SK-N-SH (cell line): ENCODE results near the gene DIMT1. TPM values are rescaled to one million over a fixed set of nuclear protein-coding genes. Genes with fewer than 3 reads are reported as not detected.

Experiments
- CTCF ChIA-PET: fragments of 300-600, 350-600 bp; formaldehyde crosslinking; extraction: SDS; loops from one replicate; lab custom pipeline; 2021; lab: Yijun Ruan, JAX
- POLR2A ChIA-PET: fragments of 350-600 bp; sonication (Branson Sonifier 250); formaldehyde crosslinking; extraction: SDS; loops from one replicate; lab custom pipeline; 2020; ENCODE audit warnings: antibody characterized with exemption, inconsistent platforms; lab: Yijun Ruan, JAX
- DNase-seq: peaks from one replicate; pipeline ENCODE4 v3.0.0; 2012
- H2AFZ ChIP-seq: fragments of 200-600 bp; sonication (generic); 2 replicates; pipeline ENCODE4 v1.8.1; 2016; ENCODE audit warnings: antibody characterized with exemption, mild to moderate bottlenecking, low read depth
- H3F3A ChIP-seq: fragments of 200-600 bp; sonication (generic); replicated peaks from 2 replicates; pipeline ENCODE3; 2016; ENCODE audit warnings: antibody characterized with exemption, mild to moderate bottlenecking; ENCODE audit not compliant: insufficient read depth
- H3K27ac ChIP-seq, 2 experiments: fragments of 200-500 bp in 1 of 2; fragments of 200-600 bp in 1 of 2; sonication (Bioruptor generic) in 1 of 2; sonication (generic), shearing (Covaris generic) in 1 of 2; 2 replicates each; pipeline versions ENCODE4 v1.5.1 to v1.6.1; 2014 to 2016; ENCODE audit warnings: low read depth in 2 of 2, inconsistent platforms in 1 of 2, low read length in 1 of 2, mild to moderate bottlenecking in 1 of 2, mixed read lengths in 1 of 2
- H3K27me3 ChIP-seq: fragments of 200-600 bp; sonication (generic), shearing (Covaris generic); 2 replicates; pipeline ENCODE4 v1.6.1; 2016; ENCODE audit warnings: mixed run types; ENCODE audit not compliant: insufficient read depth
- H3K36me3 ChIP-seq, 2 experiments: fragments of 200-500 bp in 1 of 2; fragments of 200-600 bp in 1 of 2; sonication (Bioruptor generic) in 1 of 2; sonication (generic) in 1 of 2; replicated peaks in 1 of 2; 2 replicates each; pipeline versions ENCODE3 to v1.5.1; 2014 to 2016; ENCODE audit warnings: low read length in 1 of 2, mild to moderate bottlenecking in 1 of 2; ENCODE audit not compliant: insufficient read depth in 2 of 2, control insufficient read depth in 1 of 2
- H3K4me1 ChIP-seq, 2 experiments: fragments of 200-500 bp in 1 of 2; fragments of 200-600 bp in 1 of 2; sonication (Bioruptor generic) in 1 of 2; sonication (generic), shearing (Covaris generic) in 1 of 2; 2 replicates each; pipeline versions ENCODE4 v1.5.1 to v1.6.1; 2014 to 2016; ENCODE audit warnings: low read depth in 1 of 2, low read length in 1 of 2, mixed run types in 1 of 2; ENCODE audit not compliant: insufficient read depth in 2 of 2, control insufficient read depth in 1 of 2
- H3K4me2 ChIP-seq: fragments of 200-600 bp; sonication (generic), shearing (Covaris generic); 2 replicates; pipeline ENCODE4 v1.6.1; 2017; ENCODE audit warnings: mixed run types
- H3K4me3 ChIP-seq, 2 experiments: fragments of 200-500 bp in 1 of 2; fragments of 200-600 bp in 1 of 2; sonication (Bioruptor generic) in 1 of 2; sonication (generic), shearing (Covaris generic) in 1 of 2; 2 replicates each; pipeline versions ENCODE4 v1.5.1 to v1.8.1; 2014 to 2016; ENCODE audit warnings: low read depth in 2 of 2, inconsistent platforms in 1 of 2, low read length in 1 of 2, mild to moderate bottlenecking in 1 of 2, mixed read lengths in 1 of 2, moderate library complexity in 1 of 2
- H3K79me2 ChIP-seq: fragments of 200-600 bp; sonication (generic); 2 replicates; pipeline ENCODE4 v1.8.1; 2017; ENCODE audit warnings: mild to moderate bottlenecking; ENCODE audit not compliant: insufficient read depth
- H3K9ac ChIP-seq: fragments of 200-600 bp; sonication (generic); 2 replicates; pipeline ENCODE4 v1.6.1; 2017; ENCODE audit warnings: mixed run types
- H3K9me2 ChIP-seq: fragments of 200-600 bp; sonication (generic); 2 replicates; pipeline ENCODE4 v1.6.1; 2017; ENCODE audit warnings: mixed run types
- H3K9me3 ChIP-seq: fragments of 200-600 bp; sonication (generic); 2 replicates; pipeline ENCODE4 v1.6.1; 2017; ENCODE audit warnings: mixed run types, mild to moderate bottlenecking, moderate library complexity
- H4K20me1 ChIP-seq: fragments of 200-600 bp; sonication (generic); 2 replicates; pipeline ENCODE4 v1.6.1; 2017; ENCODE audit warnings: mild to moderate bottlenecking, mixed run types; ENCODE audit not compliant: insufficient read depth
- CHD2 ChIP-seq: fragments of 150-350 bp; IDR thresholded peaks from 2 replicates; pipeline ENCODE4 v1.6.1; 2018; ENCODE audit warnings: low read length; ENCODE audit not compliant: partially characterized antibody
- FOXJ3 ChIP-seq: sonication (generic); formaldehyde crosslinking; IDR thresholded peaks from 2 replicates; pipeline ENCODE4 v1.5.1; 2020; ENCODE audit warnings: mild to moderate bottlenecking, missing genetic modification reagents
- FOXM1 ChIP-seq: IDR thresholded peaks from 2 replicates; pipeline ENCODE4 v1.4.0; 2012; ENCODE audit warnings: low read depth, mild to moderate bottlenecking
- GABPA ChIP-seq: IDR thresholded peaks from 2 replicates; pipeline ENCODE4 v1.4.0; 2012; ENCODE audit warnings: low read depth, mild to moderate bottlenecking
- GATA2 ChIP-seq: sonication (generic); formaldehyde crosslinking; IDR thresholded peaks from 2 replicates; pipeline ENCODE4 v1.5.0; 2020; ENCODE audit warnings: mild to moderate bottlenecking, missing genetic modification reagents
- MXI1 ChIP-seq: IDR thresholded peaks from 2 replicates; pipeline ENCODE4 v1.6.1; 2012; ENCODE audit warnings: mild to moderate bottlenecking, low read depth, low read length, improper control_type of control experiment
- POLR2AphosphoS5 ChIP-seq: IDR thresholded peaks from 2 replicates; pipeline ENCODE4 v1.6.1; 2012; ENCODE audit warnings: low read depth, low read length
- RAD21 ChIP-seq: IDR thresholded peaks from 2 replicates; pipeline ENCODE4 v1.6.1; 2012; ENCODE audit warnings: mild to moderate bottlenecking, low read length
- RCOR1 ChIP-seq: fragments of 150-350 bp; IDR thresholded peaks from 2 replicates; pipeline ENCODE4 v1.6.1; 2017; ENCODE audit warnings: antibody characterized with exemption, low read length
- RXRA ChIP-seq: IDR thresholded peaks from 2 replicates; pipeline ENCODE4 v1.4.0; 2012; ENCODE audit warnings: low read depth, mild to moderate bottlenecking, borderline replicate concordance
- SIN3A ChIP-seq: IDR thresholded peaks from 2 replicates; pipeline ENCODE4 v1.6.1; 2012; ENCODE audit warnings: low read depth, mild to moderate bottlenecking, low read length, moderate library complexity, borderline replicate concordance
- TEAD4 ChIP-seq: IDR thresholded peaks from 2 replicates; pipeline ENCODE4 v1.4.0; 2012; ENCODE audit warnings: mild to moderate bottlenecking, borderline replicate concordance; ENCODE audit not compliant: insufficient read depth
- ZBTB33 ChIP-seq: IDR thresholded peaks from 2 replicates; pipeline ENCODE4 v1.4.0; 2012; ENCODE audit warnings: low read depth, borderline replicate concordance
- WGBS: methylation state at CpG from one replicate; pipeline ENCODE4 v1.1.6; 2017; ENCODE audit warnings: low lambda C conversion rate; 5-methylcytosine and 5-hydroxymethylcytosine counted together
- polyA plus RNA-seq, 3 experiments: library from polyadenylated mRNA; depleted of rRNA; stranded (reverse); fragments of >200 nt; gene quantifications; 2 replicates each; pipeline ENCODE4 v1.2.3, GENCODE V29; 2012
- TF ChIP-seq, protein P1 (sequence below): IDR thresholded peaks from 2 replicates; pipeline ENCODE4 v1.4.0; 2012; ENCODE audit warnings: low read depth
- TF ChIP-seq, protein P2 (sequence below): fragments of 150-350 bp; IDR thresholded peaks from 2 replicates; pipeline ENCODE4 v1.6.1; 2017; ENCODE audit warnings: antibody characterized with exemption, low read length, low read depth, borderline replicate concordance

Gene DIMT1
- polyA plus RNA-seq, 1 of the 3 experiments (the other 2 are of a cell fraction), result 29.5 TPM

GRCh38 chr5:62424763-62425162 is 21.1 kb upstream of the DIMT1 start:
- Histone ChIP-seq H3F3A (no peaks in the 10 kb centered on the region), H3K27me3 (no peaks in the 10 kb centered on the region), H3K79me2 (peaks cover 97% of the 10 kb centered on the region), H3K9me2 (no peaks in the 10 kb centered on the region), H3K4me2 (no peak overlapping the region), H3K27ac (no peak overlapping the region), H3K9me3 (no peaks in the 10 kb centered on the region), H4K20me1 (0 out of 2 replicates have a peak, but pooled peaks cover 8% of the 10 kb centered on the region), H3K9ac (no peak overlapping the region), H3K4me3 (no peak overlapping the region), H3K36me3 (no peaks in the 10 kb centered on the region), H3K4me1 (no peaks in the 10 kb centered on the region), H2AFZ (no peak overlapping the region)
- TF ChIP-seq FOXJ3 (CRISPR knock-in tag) (no peak), RXRA (no peak), RAD21 (no peak)
- 92% methylated on average over 1 of the region's 1 CpG for WGBS
- ChIA-PET POLR2A (no interaction called here), CTCF (interaction anchor here (0.7 to 1.2 kb wide), 3 partner anchors 17 to 36 kb away, joined by 3 to 5 read pairs (median 3); no protein-coding TSS in a partner anchor)
- DNase-seq, result no peak

DNA sequence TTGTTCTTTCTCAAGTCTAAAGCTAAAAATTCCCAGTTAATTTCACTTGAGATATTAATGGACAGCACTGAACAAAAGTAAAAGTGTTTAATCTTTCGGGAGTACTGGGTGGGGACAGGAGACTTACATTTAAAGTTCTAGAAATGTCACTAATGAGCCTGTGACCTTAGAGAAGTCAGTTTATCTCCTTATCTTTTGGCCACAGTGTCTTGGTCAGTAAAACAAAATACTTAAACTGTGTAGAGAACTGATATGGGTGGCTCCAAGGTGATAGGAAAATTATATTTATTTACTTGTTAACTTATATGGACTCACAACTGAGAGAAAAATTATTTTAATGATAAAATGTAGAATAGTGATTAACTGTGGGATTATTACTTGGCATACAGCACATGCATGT is 17.7 kb upstream of the DIMT1 start:
- no peaks in the 10 kb centered on the region for H3F3A ChIP-seq
- CTCF ChIA-PET, result interaction anchor here (0.8 to 1.0 kb wide), 2 partner anchors 17 to 39 kb away, joined by 3 read pairs; partner anchors contain the start of gene DIMT1
- no peaks in the 10 kb centered on the region for H3K4me1 ChIP-seq
- no peak overlapping the region for H3K4me2 ChIP-seq
- WGBS, result 87% methylated on average over 1 of the region's 1 CpG
- no peaks in the 10 kb centered on the region for H3K9me3 ChIP-seq
- POLR2A ChIA-PET, result interaction anchor here (0.6 kb wide), 1 partner anchor 25 kb away, joined by 4 read pairs; no protein-coding TSS in a partner anchor
- H3K79me2 ChIP-seq, result peaks cover 99% of the 10 kb centered on the region
- DNase-seq, result no peak
- no peak overlapping the region for H3K27ac ChIP-seq
- TF ChIP-seq RCOR1 (no peak), GABPA (no peak), TEAD4 (no peak), MXI1 (no peak)
- 0 out of 2 replicates have a peak, but pooled peaks cover 5% of the 10 kb centered on the region for H4K20me1 ChIP-seq
- no peaks in the 10 kb centered on the region for H3K9me2 ChIP-seq
- H3K36me3 ChIP-seq, result peaks cover 3 to 5% of the 10 kb centered on the region in 2 experiments
- H3K27me3 ChIP-seq, result no peaks in the 10 kb centered on the region
- H3K4me3 ChIP-seq, result no peak overlapping the region
- H2AFZ ChIP-seq, result no peak overlapping the region
- no peak overlapping the region for H3K9ac ChIP-seq

DNA sequence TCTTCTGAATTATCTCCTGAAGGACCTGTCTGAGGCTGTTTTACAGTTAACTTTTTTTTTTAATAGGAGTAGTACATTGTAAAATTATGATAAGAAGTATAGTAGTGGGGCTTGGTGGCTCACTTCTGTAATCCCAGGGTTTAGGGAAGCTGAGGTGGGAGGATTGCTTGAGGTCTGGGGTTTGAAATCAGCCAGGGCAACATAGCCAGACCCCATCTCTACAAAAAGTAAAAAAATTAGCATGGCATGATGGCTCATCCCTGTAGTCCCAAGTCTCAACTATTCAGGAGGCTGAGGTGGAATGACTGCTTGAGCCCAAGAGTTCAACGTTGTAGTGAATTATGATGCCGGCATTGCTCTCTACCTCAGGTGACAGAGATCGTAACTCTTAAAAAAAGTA is 15.9 kb upstream of the DIMT1 start:
- H3K4me2 ChIP-seq, result no peak overlapping the region
- H3K9me2 ChIP-seq, result no peaks in the 10 kb centered on the region
- H3K79me2 ChIP-seq, result peaks cover 100% of the 10 kb centered on the region
- 0 out of 2 replicates have a peak, but pooled peaks cover 5% of the 10 kb centered on the region for H4K20me1 ChIP-seq
- H3K27ac ChIP-seq, result no peak overlapping the region
- H3K4me1 ChIP-seq, result no peaks in the 10 kb centered on the region
- ChIA-PET POLR2A (no interaction called here), CTCF (no interaction called here)
- no peaks in the 10 kb centered on the region for H3F3A ChIP-seq
- H2AFZ ChIP-seq, result no peak overlapping the region
- H3K9me3 ChIP-seq, result no peaks in the 10 kb centered on the region
- no peaks in the 10 kb centered on the region for H3K27me3 ChIP-seq
- H3K9ac ChIP-seq, result no peak overlapping the region
- TF ChIP-seq MXI1, result no peak
- no peak for TF ChIP-seq RCOR1
- TF ChIP-seq GATA2 (CRISPR knock-in tag), result no peak
- no peak for TF ChIP-seq CHD2
- TF ChIP-seq, protein P1, sequence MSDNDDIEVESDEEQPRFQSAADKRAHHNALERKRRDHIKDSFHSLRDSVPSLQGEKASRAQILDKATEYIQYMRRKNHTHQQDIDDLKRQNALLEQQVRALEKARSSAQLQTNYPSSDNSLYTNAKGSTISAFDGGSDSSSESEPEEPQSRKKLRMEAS, result no peak
- TF ChIP-seq FOXM1, result no peak
- TF ChIP-seq ZBTB33, result no peak
- TF ChIP-seq, protein P2, sequence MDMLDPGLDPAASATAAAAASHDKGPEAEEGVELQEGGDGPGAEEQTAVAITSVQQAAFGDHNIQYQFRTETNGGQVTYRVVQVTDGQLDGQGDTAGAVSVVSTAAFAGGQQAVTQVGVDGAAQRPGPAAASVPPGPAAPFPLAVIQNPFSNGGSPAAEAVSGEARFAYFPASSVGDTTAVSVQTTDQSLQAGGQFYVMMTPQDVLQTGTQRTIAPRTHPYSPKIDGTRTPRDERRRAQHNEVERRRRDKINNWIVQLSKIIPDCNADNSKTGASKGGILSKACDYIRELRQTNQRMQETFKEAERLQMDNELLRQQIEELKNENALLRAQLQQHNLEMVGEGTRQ, result no peak
- no peak for TF ChIP-seq POLR2AphosphoS5
- TF ChIP-seq RXRA, result no peak
- TF ChIP-seq SIN3A, result no peak
- 83% methylated on average over 3 of the region's 3 CpGs for WGBS
- DNase-seq, result no peak
- H3K36me3 ChIP-seq, result peaks cover 3 to 5% of the 10 kb centered on the region in 2 experiments
- H3K4me3 ChIP-seq, result no peak overlapping the region
